ENCODE results near the gene MYCT1. TPM values are rescaled to one million over a fixed set of nuclear protein-coding genes. Genes with fewer than 3 reads are reported as not detected.

The MYCT1 gene
- total and polyA plus RNA-seq, 2 experiments from 2014 or later, result 0.05 to 0.53 TPM

- Histone ChIP-seq H3K36me3 (replicated peaks; ENCODE audit: insufficient read depth, low read depth) (no peaks in the 10 kb centered on the region), H3K4me3 (no peak overlapping the region), H4K20me1 (ENCODE audit: insufficient read depth, poor library complexity, severe bottlenecking) (no peaks in the 10 kb centered on the region), H3K27ac (no peak overlapping the region), H3K9me2 (replicated peaks; ENCODE audit: insufficient read depth) (no peaks in the 10 kb centered on the region), H2AFZ (no peak overlapping the region), H3K9me3 (ENCODE audit: low read depth) (no peaks in the 10 kb centered on the region), H3K4me2 (no peak overlapping the region), H3K4me1 (ENCODE audit: insufficient read depth) (no peaks in the 10 kb centered on the region), H3K79me2 (no peaks in the 10 kb centered on the region), H3K27me3 (no peaks in the 10 kb centered on the region)
- DNase-seq (ENCODE audit: low spot score), result no peak
- WGBS (ENCODE audit: low lambda C conversion rate, missing lambda C conversion rate), result 9% methylated on average over 1 of the region's 1 CpG
- peak; percentile 55 for TF ChIP-seq CTCF (IDR thresholded peaks at IDR 0.05; ENCODE audit: poor library complexity)
- no peak for TF ChIP-seq EZH2phosphoT487 (IDR thresholded peaks at IDR 0.05; ENCODE audit: low read depth, severe bottlenecking, unreplicated experiment)
Measured at GRCh38 chr6:152669895-152670294, 27.8 kb upstream of the MYCT1 start.

- TF ChIP-seq CTCF (IDR thresholded peaks at IDR 0.05; ENCODE audit: poor library complexity), result no peak
- TF ChIP-seq EZH2 (IDR thresholded peaks at IDR 0.05; ENCODE audit: borderline replicate concordance), result no peak
- TF ChIP-seq EZH2phosphoT487 (IDR thresholded peaks at IDR 0.05; ENCODE audit: low read depth, severe bottlenecking, unreplicated experiment), result no peak
- no peak for DNase-seq (ENCODE audit: low spot score)
- no peak overlapping the region for H3K27ac ChIP-seq
- no peaks in the 10 kb centered on the region for H3K9me3 ChIP-seq (ENCODE audit: low read depth)
- H3K36me3 ChIP-seq (replicated peaks; ENCODE audit: insufficient read depth, low read depth), result no peaks in the 10 kb centered on the region
- H3K9me2 ChIP-seq (replicated peaks; ENCODE audit: insufficient read depth), result no peaks in the 10 kb centered on the region
- WGBS (ENCODE audit: low lambda C conversion rate, missing lambda C conversion rate), result 69% methylated on average over 4 of the region's 4 CpGs
- no peaks in the 10 kb centered on the region for H4K20me1 ChIP-seq (ENCODE audit: insufficient read depth, poor library complexity, severe bottlenecking)
- H3K4me2 ChIP-seq, result no peak overlapping the region
- H3K4me1 ChIP-seq (ENCODE audit: insufficient read depth), result no peaks in the 10 kb centered on the region
- H3K27me3 ChIP-seq, result no peaks in the 10 kb centered on the region
- H2AFZ ChIP-seq, result no peak overlapping the region
- no peaks in the 10 kb centered on the region for H3K79me2 ChIP-seq
- no peak overlapping the region for H3K4me3 ChIP-seq
Measured at GRCh38 chr6:152671171-152671570, 26.5 kb upstream of the MYCT1 start.

- no peak overlapping the region for H3K27ac ChIP-seq
- TF ChIP-seq EZH2phosphoT487 (IDR thresholded peaks at IDR 0.05; ENCODE audit: low read depth, severe bottlenecking, unreplicated experiment) (no peak), EZH2 (IDR thresholded peaks at IDR 0.05; ENCODE audit: borderline replicate concordance) (no peak), CTCF (IDR thresholded peaks at IDR 0.05; ENCODE audit: poor library complexity) (no peak)
- DNase-seq (ENCODE audit: low spot score), result no peak
- H4K20me1 ChIP-seq (ENCODE audit: insufficient read depth, poor library complexity, severe bottlenecking), result no peaks in the 10 kb centered on the region
- no peaks in the 10 kb centered on the region for H3K9me2 ChIP-seq (replicated peaks; ENCODE audit: insufficient read depth)
- no peak overlapping the region for H2AFZ ChIP-seq
- no peaks in the 10 kb centered on the region for H3K79me2 ChIP-seq
- H3K4me3 ChIP-seq, result no peak overlapping the region
- no peaks in the 10 kb centered on the region for H3K4me1 ChIP-seq (ENCODE audit: insufficient read depth)
- no peak overlapping the region for H3K4me2 ChIP-seq
- no peaks in the 10 kb centered on the region for H3K27me3 ChIP-seq
- H3K9me3 ChIP-seq (ENCODE audit: low read depth), result no peaks in the 10 kb centered on the region
- no peaks in the 10 kb centered on the region for H3K36me3 ChIP-seq (replicated peaks; ENCODE audit: insufficient read depth, low read depth)
Measured at GRCh38 chr6:152673236-152673635, 24.5 kb upstream of the MYCT1 start.

- Histone ChIP-seq H3K9me3 (ENCODE audit: low read depth) (no peaks in the 10 kb centered on the region), H3K27ac (no peak overlapping the region), H4K20me1 (ENCODE audit: insufficient read depth, poor library complexity, severe bottlenecking) (no peaks in the 10 kb centered on the region), H3K27me3 (no peaks in the 10 kb centered on the region), H3K4me3 (no peak overlapping the region), H3K79me2 (no peaks in the 10 kb centered on the region), H3K9me2 (replicated peaks; ENCODE audit: insufficient read depth) (no peaks in the 10 kb centered on the region), H3K4me1 (ENCODE audit: insufficient read depth) (no peaks in the 10 kb centered on the region), H3K4me2 (no peak overlapping the region), H3K36me3 (replicated peaks; ENCODE audit: insufficient read depth, low read depth) (no peaks in the 10 kb centered on the region), H2AFZ (no peak overlapping the region)
- 100% methylated on average over 1 of the region's 1 CpG for WGBS (ENCODE audit: low lambda C conversion rate, missing lambda C conversion rate)
- no peak for DNase-seq (ENCODE audit: low spot score)
- TF ChIP-seq CTCF (IDR thresholded peaks at IDR 0.05; ENCODE audit: poor library complexity), result no peak
- TF ChIP-seq EZH2phosphoT487 (IDR thresholded peaks at IDR 0.05; ENCODE audit: low read depth, severe bottlenecking, unreplicated experiment), result no peak
- no peak for TF ChIP-seq EZH2 (IDR thresholded peaks at IDR 0.05; ENCODE audit: borderline replicate concordance)
Measured at GRCh38 chr6:152680151-152680550, 17.5 kb upstream of the MYCT1 start.
